GM20000 (cell line): ENCODE data around the gene VIPAS39.
A peak's percentile ranks its signal among the peaks of the same experiment; 100 is the strongest.

Experiments
- DNase-seq: peaks from one replicate; pipeline ENCODE4 v3.0.0; 2012; ENCODE audit warnings: low spot score
- CTCF ChIP-seq: IDR thresholded peaks from 2 replicates; pipeline ENCODE4 v1.5.1; 2012; ENCODE audit warnings: mild to moderate bottlenecking, control low read depth; ENCODE audit errors: extremely low read depth, missing control alignments

VIPAS39 gene

DNA sequence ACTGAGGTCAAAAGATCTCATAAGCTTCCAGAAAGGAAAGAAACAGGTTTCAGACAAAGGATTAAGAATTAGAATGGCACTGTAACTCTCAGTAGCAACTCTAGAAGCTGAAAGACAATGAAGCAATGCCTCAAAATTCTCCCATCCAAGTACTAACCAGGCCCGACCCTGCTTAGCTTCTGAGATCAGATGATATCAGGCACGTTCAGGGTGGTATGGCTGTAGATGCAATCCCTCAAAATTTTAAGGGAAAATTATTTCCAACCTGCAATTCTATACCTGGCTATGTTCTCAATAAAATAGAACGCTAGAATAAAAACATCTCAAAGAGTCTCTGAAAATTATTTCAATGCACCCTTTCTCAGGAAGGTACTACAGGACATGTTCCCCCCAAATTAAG lies 53.6 kb downstream of the VIPAS39 start:
- TF ChIP-seq CTCF = no peak

GRCh38 chr14:77400216-77400615 lies 57.2 kb downstream of the VIPAS39 start:
- no peak for TF ChIP-seq CTCF
- DNase-seq = no peak

More for the DNA sequence above, 53.6 kb downstream of the VIPAS39 start:
- DNase-seq = no peak

DNA sequence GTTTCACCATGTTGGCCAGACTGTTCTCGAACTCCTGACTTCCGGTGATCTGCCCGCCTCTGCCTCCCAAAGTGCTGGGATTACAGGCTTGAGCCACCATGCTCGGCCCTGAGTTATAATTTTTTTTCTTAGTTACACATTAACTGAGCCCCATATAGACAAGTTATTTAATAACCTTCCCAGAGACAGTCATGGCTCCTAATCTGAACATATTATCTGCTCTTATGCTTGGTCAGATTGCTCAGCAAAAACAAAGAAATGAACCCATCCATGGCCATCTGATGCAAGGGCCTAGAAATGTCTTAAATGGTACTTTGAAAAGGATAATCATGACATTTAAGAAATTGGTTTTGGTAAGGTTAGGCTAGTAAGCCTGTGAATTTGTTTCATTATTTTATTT lies 67.2 kb downstream of the VIPAS39 start:
- no peak for DNase-seq
- TF ChIP-seq CTCF = no peak

GRCh38 chr14:77378701-77379100 lies 78.7 kb downstream of the VIPAS39 start:
- no peak for TF ChIP-seq CTCF
- DNase-seq = no peak

DNA sequence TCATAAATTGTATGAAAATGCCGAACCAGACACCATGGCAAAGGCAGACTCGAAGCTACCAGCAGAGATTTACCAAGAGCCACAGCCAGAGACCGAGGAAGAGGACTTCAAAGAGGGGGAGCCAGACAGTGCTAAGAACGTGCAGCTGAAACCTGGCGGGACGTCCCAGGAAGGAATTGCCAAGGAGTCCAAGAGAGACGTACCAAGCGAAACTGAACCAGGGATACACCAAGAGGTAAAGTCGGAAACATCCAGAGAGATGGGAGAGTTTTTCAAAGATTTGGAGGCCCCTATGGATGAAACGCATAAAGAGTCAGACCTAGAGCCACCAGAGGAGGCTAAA lies 79.9 kb downstream of the VIPAS39 start:
- no peak for DNase-seq
- TF ChIP-seq CTCF = no peak

- DNase-seq = peak; percentile 94
- TF ChIP-seq CTCF = no peak
Observed at GRCh38 chr14:77376771-77377501, 80.5 kb downstream of the VIPAS39 start, which contains the start of the genes SAMD15 and TMED8. Gene SAMD15, plus strand, starts transcription at chr14:77377379. Its CDS starts 40 bp downstream, at chr14:77377419. Gene TMED8, minus strand, starts transcription at chr14:77377094. Its CDS starts 41 bp downstream, at chr14:77377053.
